Measurements from ENCODE around the gene PKD1.

PKD1 gene

DNA sequence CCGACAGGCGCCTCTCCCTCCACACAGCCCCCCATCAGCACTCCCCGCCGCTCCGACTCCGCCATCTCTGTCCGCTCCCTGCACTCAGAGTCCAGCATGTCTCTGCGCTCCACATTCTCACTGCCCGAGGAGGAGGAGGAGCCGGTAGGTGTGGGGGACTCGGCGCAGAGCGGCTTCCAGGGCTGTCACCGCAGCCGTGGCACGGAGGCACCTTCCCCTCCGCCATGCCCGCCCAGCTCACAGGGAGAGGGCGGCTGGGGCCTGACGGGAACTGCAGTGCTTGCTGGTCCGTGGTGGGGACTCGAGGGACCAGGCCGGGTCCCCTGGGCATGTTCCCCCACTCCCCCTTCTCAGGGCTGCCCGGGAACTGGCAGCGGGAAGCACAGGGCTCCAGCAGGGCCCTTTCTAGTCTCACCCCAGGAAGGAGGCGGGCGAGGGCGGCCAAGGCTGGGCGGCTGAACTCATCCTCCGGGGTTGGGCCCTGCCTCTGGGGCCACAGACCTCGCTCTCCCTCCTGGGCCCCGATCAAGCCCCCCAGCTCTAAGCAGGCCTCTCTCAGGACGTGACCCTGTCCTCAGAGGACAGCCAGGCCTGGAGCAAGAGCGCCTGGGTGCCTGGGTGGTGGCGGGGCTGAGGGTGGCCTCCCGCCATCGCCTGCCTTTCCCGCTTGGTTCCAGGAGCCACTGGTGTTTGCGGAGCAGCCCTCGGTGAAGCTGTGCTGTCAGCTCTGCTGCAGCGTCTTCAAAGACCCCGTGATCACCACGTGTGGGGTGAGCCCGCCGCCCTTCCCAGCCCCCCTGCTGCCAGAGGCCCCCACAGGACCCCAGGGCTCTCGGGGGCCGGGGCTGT, 35.1 kb upstream of the PKD1 start:
- DNase-seq (ENCODE audit: low spot score), result no peak

DNA sequence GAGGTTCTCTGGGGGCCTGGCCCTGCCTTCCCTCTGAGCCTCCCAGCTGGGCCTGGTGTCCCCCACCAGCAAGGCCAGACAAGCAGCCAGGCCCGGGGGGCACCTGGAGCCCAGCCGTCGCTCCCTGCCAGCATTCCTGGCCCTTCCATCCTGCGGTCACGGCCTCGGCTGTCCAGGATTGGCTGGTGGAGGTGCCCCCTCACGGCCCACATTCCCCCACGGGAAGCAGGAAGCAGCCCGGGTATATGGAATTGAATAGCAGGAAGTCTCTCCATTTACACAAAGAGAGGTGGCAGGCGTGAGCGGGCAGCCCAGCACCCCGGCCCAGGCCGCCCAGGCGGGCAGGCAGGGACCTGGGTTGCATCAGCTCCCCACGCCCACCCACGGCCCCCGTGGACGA, 34.4 kb upstream of the PKD1 start:
- DNase-seq (ENCODE audit: low spot score), result no peak

- DNase-seq (ENCODE audit: low spot score), result no peak
Measured at GRCh38 chr16:2167068-2167638, 31.5 kb upstream of the PKD1 start.

GRCh38 chr16:2166263-2167067, 30.8 kb upstream of the PKD1 start:
- DNase-seq (ENCODE audit: low spot score), result no peak

GRCh38 chr16:2165861-2166260, 30.2 kb upstream of the PKD1 start:
- DNase-seq (ENCODE audit: low spot score), result no peak

- DNase-seq (ENCODE audit: low spot score), result no peak
Measured at GRCh38 chr16:2163211-2163881, 27.6 kb upstream of the PKD1 start.

- DNase-seq (ENCODE audit: low spot score), result no peak
Measured at GRCh38 chr16:2162676-2163118, 27.0 kb upstream of the PKD1 start.

DNA sequence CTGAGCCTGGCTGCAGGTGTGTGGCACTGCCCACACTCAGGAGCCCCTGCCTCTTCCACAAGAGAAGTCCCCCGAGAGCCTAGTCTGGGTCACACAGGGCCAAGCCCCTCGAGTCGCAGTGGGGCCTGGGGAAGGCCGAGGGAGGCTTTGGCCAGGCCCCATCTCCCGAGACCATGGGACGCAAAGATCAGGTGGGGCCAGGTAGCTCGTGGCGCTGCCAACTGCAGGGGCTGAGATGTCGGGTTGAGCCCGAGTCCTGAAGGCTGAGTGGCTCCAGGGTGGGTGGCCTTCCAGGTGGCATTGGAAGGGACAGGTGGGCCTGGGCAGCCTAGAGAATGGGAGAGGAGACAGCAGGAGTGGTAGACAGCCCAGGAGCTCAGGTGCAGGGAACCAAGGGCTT, 26.2 kb upstream of the PKD1 start:
- DNase-seq (ENCODE audit: low spot score), result no peak

GRCh38 chr16:2160915-2161551, 25.3 kb upstream of the PKD1 start:
- no peak for DNase-seq (ENCODE audit: low spot score)

- no peak for DNase-seq (ENCODE audit: low spot score)
Measured at GRCh38 chr16:2159175-2159838, 23.6 kb upstream of the PKD1 start.

DNA sequence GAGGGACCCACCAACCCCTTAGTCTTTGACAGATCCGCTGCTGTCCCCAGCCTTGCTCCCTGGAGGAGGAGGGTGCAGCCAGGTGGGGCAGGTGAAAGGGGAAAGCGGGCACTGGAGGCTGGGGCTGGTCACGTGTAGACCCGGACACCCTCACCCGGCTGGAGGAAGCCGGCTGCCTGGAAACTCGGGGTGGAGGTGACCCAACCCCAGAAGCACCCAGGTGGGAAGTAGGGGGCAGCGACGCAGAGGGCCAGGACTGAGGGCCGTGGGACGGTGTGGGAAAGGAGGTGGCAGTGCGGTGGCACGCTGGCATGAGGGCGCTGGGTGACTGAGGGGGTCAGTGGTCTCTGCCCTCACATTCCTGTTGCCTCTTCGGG, 22.6 kb upstream of the PKD1 start:
- no peak for DNase-seq (ENCODE audit: low spot score)

GRCh38 chr16:2157480-2158261, 22.0 kb upstream of the PKD1 start:
- DNase-seq (ENCODE audit: low spot score), result no peak

DNA sequence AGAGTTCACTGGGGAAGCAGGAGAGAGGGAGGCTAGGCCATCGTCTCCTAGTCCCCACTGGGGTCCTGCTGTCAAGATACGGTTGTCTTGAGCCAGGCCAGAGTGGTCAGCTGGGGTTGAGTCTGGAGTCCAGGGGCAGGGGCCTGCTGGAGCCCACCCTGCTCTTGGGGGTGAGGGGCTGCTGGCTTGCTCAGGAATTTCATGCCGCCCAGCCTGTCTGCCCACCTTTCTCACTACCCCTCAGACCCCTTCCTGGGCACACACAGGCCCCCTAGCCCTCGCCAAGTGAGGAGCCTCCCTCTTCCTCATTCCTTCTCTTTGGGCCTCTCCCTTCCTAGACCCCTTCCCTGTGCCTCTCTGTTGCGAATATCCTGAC, 21.1 kb upstream of the PKD1 start:
- no peak for DNase-seq (ENCODE audit: low spot score)

GRCh38 chr16:2155977-2156848, 20.5 kb upstream of the PKD1 start:
- DNase-seq (ENCODE audit: low spot score), result no peak

- DNase-seq (ENCODE audit: low spot score), result peak; percentile 100
Measured at GRCh38 chr16:2155091-2155950, 19.6 kb upstream of the PKD1 start, which contains the start of gene TRAF7. TSS of gene TRAF7 (plus strand) at chr16:2155782. CDS start at chr16:2163921, 8,139 bp downstream.

DNA sequence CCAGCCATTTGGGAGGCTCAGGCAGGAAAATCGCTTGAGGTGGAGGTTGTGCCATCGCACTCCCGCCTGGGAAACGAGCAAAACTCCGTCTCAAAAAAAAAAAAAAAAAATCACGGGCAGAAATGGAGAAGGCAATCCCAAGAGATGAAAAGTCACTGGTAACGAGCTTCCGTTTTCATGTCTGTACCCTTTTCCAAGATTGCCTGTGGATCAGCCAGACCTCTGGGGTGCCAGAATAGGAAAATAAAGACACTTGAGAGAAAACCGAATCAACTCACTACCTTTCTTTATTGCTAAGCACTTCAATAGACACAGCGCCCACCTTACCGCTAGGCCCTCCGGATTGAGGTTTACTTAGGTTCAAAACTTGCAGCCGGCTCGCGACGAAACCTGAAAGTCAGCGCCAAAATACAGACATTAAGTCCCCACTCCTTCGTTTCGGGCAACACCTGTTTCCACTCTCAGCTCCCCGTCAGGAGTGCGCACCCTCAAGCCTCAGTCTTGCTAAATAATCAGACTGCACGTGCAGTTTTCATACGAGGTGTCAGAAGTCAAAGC, 18.9 kb upstream of the PKD1 start:
- no peak for DNase-seq (ENCODE audit: low spot score)

- no peak for DNase-seq (ENCODE audit: low spot score)
Measured at GRCh38 chr16:2152695-2153506, 17.2 kb upstream of the PKD1 start.

Measured in SK-N-DZ (cell line).